Kidney tubule cell (primary cell): ENCODE results near the gene ZCCHC17.
"Not testable (repeated sequence)": the region's sequence is repeated elsewhere in the genome, so short reads cannot be mapped to it uniquely, and the experiment has no call there.

Source experiments
- DNase-seq: peaks from one replicate; pipeline ENCODE4 v3.0.0-alpha.2; 2018; ENCODE audit warnings: low spot score

Gene ZCCHC17, protein sequence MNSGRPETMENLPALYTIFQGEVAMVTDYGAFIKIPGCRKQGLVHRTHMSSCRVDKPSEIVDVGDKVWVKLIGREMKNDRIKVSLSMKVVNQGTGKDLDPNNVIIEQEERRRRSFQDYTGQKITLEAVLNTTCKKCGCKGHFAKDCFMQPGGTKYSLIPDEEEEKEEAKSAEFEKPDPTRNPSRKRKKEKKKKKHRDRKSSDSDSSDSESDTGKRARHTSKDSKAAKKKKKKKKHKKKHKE

DNA sequence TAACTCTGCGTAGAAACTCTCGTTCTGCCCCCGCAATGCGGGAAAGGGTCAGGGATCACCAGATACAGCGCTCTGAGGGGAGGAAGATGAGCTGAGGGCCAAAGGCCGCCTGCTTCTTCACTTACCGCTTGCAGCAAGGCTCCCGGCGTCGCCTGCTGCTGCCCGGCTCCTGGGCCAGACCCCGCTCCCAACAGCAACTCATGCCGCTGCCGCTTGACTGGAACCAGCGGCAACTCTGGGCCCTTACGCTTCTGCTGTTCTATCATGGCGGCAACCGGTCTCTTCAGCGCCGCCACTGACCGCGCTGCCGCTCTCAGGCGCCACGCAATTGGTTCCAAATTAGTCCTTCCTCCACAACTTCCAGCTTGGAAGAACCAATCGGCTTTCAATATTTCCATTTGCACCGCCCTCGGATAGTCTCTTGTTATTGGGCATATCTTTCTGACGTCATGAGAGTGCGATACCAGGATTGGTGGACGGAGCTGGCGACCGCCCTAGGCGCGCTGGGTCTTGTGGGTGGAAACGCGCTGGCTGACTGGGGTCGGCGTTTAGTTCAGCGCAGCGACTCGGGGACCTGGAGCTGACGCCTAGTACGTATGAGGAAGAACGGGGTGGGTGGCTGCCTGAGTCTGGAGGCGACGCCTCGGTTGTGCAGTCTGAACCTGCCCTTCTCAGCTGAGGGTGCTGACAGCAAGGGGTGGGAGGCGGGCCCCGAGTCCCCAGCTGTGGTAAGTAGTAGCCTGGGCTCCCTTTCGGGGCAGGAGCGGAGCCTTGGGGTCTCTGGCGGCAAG, at the start of gene ZCCHC17, which contains the start of gene SNRNP40:
TSS of gene ZCCHC17 (plus strand) at position 547 of the 791 bp plus-strand sequence. CDS start 13,067 bp downstream, outside the sequence.
TSS of gene SNRNP40 (minus strand) at position 303 of the 791 bp plus-strand sequence. CDS start at position 266, 37 bp downstream.
- DNase-seq, result peak; percentile 99

DNA sequence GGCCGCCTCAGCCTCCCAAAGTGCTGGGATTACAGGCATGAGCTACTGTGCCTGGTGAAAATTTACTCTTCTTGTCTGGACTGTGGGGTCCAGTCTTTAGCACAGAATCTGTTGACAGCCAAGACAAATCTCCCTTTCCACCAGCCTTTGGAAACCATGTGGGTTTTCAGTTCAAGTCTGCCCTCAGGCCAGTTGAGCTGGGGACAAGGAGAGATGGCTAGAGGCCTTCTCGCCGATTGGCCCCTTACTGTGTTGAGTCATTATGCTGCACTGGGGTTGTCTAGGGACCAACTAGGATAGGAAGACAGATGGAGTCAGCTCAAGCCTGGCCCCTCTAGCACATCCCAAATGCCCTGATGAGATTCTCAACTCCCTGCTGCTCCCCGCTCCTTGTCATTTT, 48.6 kb upstream of the ZCCHC17 start:
- no peak for DNase-seq

DNA sequence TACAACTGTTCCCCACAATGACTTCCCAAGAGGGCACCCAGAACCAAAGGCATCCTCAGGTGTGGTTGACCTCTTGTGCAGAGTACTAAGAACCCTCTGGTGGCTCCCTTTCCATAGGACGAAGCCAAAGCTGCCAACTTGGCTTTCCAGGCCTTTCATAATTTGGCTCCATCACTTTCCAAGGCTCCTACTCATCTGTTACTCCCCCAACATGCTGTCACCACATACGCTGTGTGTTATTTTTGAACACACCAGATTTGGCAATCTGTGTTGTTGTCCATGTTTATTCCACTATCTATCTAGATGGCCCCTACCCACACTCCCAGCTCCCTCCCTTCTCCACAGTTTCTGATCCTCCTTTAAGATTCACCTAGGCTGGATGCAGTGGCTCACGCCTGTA, 47.0 kb upstream of the ZCCHC17 start:
- no peak for DNase-seq

GRCh38 chr1:31257213-31257612, 39.6 kb upstream of the ZCCHC17 start:
- no peak for DNase-seq

- DNase-seq, result no peak
Measured at GRCh38 chr1:31258581-31258980, 38.3 kb upstream of the ZCCHC17 start.

DNA sequence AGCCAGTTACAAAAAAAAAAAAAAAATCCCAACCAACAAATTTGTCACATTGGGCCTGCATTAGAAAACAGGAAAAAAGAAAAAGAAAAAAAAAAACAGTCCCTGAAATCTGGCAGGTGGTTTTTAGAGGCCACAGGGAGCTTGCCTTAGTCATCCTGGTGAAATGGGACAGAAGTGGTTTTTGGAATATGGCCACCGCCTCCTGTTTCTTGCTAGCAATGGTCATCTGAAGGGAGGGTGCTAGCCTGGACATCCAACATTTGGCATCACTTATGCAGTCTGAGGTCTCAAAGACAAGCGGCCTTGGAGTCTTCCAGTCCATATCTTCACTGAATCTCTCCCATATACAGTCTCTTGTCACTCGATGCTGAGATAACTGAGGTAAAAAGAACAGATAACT, 37.1 kb upstream of the ZCCHC17 start:
- DNase-seq, result no peak

DNA sequence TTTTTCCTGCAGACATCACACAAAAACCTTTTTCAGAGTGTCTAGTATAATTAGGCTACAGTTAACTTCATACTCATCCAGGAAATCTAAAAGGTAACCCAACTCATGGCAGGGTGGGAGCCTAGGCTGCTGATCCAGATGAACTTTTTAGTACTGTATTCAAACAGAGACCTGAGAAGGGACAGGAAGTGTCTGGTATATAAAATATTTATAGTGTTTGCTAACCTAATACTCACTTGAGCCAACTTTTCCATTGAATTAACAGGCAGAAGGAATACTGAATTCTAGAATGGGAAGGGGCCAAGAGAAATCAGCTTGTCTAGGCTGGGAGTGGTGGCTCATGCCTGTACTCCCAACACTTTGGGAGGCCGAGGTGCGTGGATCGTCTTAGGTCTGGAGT, 34.9 kb upstream of the ZCCHC17 start:
- no peak for DNase-seq

DNA sequence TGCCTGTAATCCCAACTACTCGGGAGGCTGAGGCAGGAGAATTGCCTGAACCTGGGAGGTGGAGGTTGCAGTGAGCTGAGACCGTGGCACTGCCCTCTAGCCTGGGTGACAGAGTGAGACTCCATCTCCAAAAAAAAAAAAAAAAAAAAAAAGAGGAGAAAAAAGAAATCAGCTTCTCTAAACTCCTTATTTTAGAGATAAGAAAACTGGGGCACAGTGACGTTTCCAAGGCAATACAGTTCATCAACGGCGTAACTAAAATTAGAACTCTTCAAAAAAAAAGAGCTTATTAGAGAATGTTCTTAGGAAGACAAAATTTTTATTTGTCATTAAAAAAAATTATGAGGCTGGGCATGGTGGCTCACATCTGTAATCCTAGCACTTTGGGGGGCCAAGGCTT, 34.4 kb upstream of the ZCCHC17 start:
- not testable (repeated sequence) for DNase-seq

- DNase-seq, result no peak
Measured at GRCh38 chr1:31263408-31263807, 33.4 kb upstream of the ZCCHC17 start.

DNA sequence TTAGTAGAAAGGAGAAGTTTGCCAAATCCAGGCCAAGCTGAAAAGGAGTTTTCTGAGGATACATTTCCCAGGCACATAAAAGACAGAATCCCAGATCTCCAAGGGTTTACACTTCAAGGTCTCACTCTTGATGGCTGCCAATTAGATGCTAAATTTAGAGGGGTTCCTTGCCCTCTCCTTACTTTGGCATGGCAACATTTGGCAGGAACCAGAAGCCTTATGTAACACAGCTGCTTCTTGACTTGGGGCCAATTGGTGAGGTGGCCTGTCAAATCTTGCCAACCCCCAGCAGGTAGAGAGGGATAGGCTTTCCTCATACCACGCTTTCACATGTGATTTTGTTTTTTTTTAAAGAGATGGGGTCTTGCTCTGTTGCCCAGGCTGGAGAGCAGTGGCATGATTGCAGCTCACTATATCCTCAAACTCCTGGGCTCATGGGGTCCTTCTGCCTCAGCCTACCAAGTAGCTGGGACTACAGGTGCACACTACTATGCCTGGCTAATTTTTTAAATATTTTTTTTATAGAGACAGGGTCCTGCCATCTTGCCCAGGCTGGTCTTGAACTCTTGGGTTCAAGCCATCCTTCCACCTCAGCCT, 31.9 kb upstream of the ZCCHC17 start:
- DNase-seq, result no peak

- peak; percentile 36 for DNase-seq
Measured at GRCh38 chr1:31266547-31266946, 30.3 kb upstream of the ZCCHC17 start.

GRCh38 chr1:31272369-31272768, 24.5 kb upstream of the ZCCHC17 start:
- no peak for DNase-seq

DNA sequence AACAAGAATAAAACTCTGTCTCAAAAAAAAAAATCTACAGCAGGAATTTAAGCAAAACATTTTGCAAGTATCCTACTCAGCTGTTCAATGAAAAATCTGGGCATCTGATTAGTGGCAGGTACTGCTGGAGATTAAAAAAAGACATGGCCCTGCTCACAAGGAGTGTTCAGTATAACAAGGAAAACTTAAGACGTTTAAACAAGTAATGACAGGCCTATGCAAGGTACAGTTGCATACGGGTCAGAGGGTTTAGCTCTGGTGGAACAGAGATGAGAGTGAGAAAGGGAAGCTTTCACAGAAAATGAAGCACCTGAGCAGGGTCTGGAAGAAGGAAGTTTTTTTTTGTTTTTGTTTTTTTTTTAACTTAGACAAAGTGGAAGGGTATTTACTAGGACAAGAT, 23.2 kb upstream of the ZCCHC17 start:
- no peak for DNase-seq

GRCh38 chr1:31282426-31282825, 14.4 kb upstream of the ZCCHC17 start:
- DNase-seq, result not testable (repeated sequence)

- DNase-seq, result not testable (repeated sequence)
Measured at GRCh38 chr1:31287791-31288190, 9.0 kb upstream of the ZCCHC17 start.

GRCh38 chr1:31289021-31289420, 7.8 kb upstream of the ZCCHC17 start:
- no peak for DNase-seq

DNA sequence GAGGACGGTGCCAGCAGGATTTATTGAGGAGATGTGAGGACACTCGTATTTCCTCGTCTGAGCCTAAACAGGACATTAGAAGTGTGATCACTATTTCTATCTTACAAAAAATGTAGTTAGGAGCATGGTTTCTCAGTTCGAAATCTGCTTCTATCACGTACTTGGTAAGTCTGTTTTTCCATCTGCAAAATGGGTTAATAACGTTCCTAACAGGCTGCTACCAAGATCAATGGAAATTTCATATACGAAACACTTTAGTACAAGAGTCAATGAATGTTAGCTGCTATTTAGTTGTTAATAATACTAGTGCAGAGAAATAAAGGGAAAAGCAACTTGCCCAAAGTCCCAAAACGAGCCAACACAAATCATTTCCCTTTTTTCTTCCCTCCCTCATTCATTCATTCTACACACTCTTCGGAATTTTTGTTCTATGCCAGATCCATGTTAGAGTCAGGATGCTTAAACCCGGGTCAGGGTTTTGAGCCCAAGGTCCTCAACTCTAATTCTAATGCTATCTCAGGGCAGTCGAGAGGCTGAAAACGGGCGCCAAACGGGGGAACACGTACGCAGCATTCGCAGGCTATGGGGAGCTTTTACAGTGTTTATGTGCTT, 852 bp upstream of the ZCCHC17 start:
- DNase-seq, result no peak

- peak; percentile 45 for DNase-seq
Measured at GRCh38 chr1:31297277-31298247, 730 bp downstream of the ZCCHC17 start.

- DNase-seq, result peak; percentile 27
Measured at GRCh38 chr1:31299365-31299764, 2.5 kb downstream of the ZCCHC17 start.

- DNase-seq, result no peak
Measured at GRCh38 chr1:31300193-31300592, 3.4 kb downstream of the ZCCHC17 start.

- DNase-seq, result no peak
Measured at GRCh38 chr1:31302709-31303441, 6.0 kb downstream of the ZCCHC17 start.
